ENCODE data around the gene TCP11L2. TPM values are rescaled to one million over a fixed set of nuclear protein-coding genes. Genes with fewer than 3 reads are reported as not detected.

Gene TCP11L2
- total and polyA plus RNA-seq, 2 of the 8 experiments (the other 6 are each of a cell fraction or from before 2014, with no cell fraction given), result 2.1 to 7.1 TPM

- H4K20me1 ChIP-seq (replicated peaks in 1 of 2; ENCODE audit: control insufficient read depth in 1 of 2, insufficient read depth in 2 of 2, low read length in 2 of 2), result no peaks in the 10 kb centered on the region
- no peak overlapping the region for H2BK120ac ChIP-seq (replicated peaks; ENCODE audit: low read depth, low read length)
- no peaks in the 10 kb centered on the region for H3K79me1 ChIP-seq (ENCODE audit: low read depth, low read length)
- no peak overlapping the region for H3K56ac ChIP-seq (replicated peaks; ENCODE audit: insufficient read length, low read depth, low read length)
- no peak overlapping the region for H4K5ac ChIP-seq (ENCODE audit: insufficient read length, low read depth, low read length)
- no peak overlapping the region for H2AK5ac ChIP-seq (ENCODE audit: low read depth, low read length)
- H3K27ac ChIP-seq (ENCODE audit: low read depth, low read length), result no peak overlapping the region
- H3K9me3 ChIP-seq (ENCODE audit: insufficient read depth in 2 of 2, low read depth in 1 of 2, low read length in 1 of 2), result no peaks in the 10 kb centered on the region
- H3K36me3 ChIP-seq (ENCODE audit: control insufficient read depth in 2 of 4, insufficient read depth in 4 of 4, low read length in 3 of 4), result no peaks in the 10 kb centered on the region
- H2BK5ac ChIP-seq (ENCODE audit: low read depth, low read length), result no peak overlapping the region
- no peak overlapping the region for H4K91ac ChIP-seq (replicated peaks; ENCODE audit: insufficient read length, low read length)
- FAIRE-seq (no peak), DNase-seq (ENCODE audit: low read depth in 1 of 2, low spot score in 2 of 2) (no peak)
- no peak overlapping the region for H2BK15ac ChIP-seq (ENCODE audit: low read length)
- no peak overlapping the region for H4K8ac ChIP-seq (ENCODE audit: extremely low read depth, insufficient read depth, low read length)
- H2AFZ ChIP-seq (ENCODE audit: low read length), result no peak overlapping the region
- H3K4me1 ChIP-seq (replicated peaks in 1 of 4; ENCODE audit: control insufficient read depth in 3 of 4, insufficient read depth in 4 of 4, low read length in 3 of 4), result no peaks in the 10 kb centered on the region
- H3K4me3 ChIP-seq (ENCODE audit: extremely low read depth in 1 of 4, insufficient read depth in 2 of 4, low read depth in 3 of 4, low read length in 4 of 4), result no peak overlapping the region
- H2BK20ac ChIP-seq (ENCODE audit: low read length), result no peak overlapping the region
- H3K79me2 ChIP-seq (ENCODE audit: control insufficient read depth in 1 of 2, insufficient read depth in 2 of 2, low read length in 2 of 2), result no peaks in the 10 kb centered on the region
- H3K14ac ChIP-seq (ENCODE audit: insufficient read length), result no peak overlapping the region
- H3K27me3 ChIP-seq (replicated peaks in 1 of 4; ENCODE audit: control insufficient read depth in 3 of 4, extremely low read depth in 1 of 4, insufficient read depth in 3 of 4, low read length in 3 of 4), result no peaks in the 10 kb centered on the region
- TF ChIP-seq MAX (IDR thresholded peaks at IDR 0.05) (no peak), TAF1 (IDR thresholded peaks at IDR 0.05; ENCODE audit: low read depth, low read length) (no peak), EP300 (IDR thresholded peaks at IDR 0.05; ENCODE audit: borderline replicate concordance in 1 of 2, low read depth in 2 of 2, low read length in 2 of 2) (no peak), NRF1 (IDR thresholded peaks at IDR 0.05; ENCODE audit: low read depth, low read length) (no peak)
- H3K18ac ChIP-seq (ENCODE audit: extremely low read depth, low read length), result no peak overlapping the region
- ChIA-PET POLR2A (ENCODE audit: partially characterized antibody) (no interaction called here), CTCF (ENCODE audit: partially characterized antibody) (no interaction called here)
- H3K4ac ChIP-seq (replicated peaks; ENCODE audit: insufficient read length, low read depth, low read length), result no peak overlapping the region
- no peaks in the 10 kb centered on the region for H3K23me2 ChIP-seq (ENCODE audit: low read depth, low read length)
- H2BK12ac ChIP-seq (ENCODE audit: low read depth, low read length), result no peak overlapping the region
- no peak overlapping the region for H3K9ac ChIP-seq (replicated peaks in 1 of 4; ENCODE audit: extremely low read depth in 1 of 4, low read depth in 3 of 4, low read length in 3 of 4)
- WGBS, 2 experiments (ENCODE audit: extremely low coverage in 1 of 2, insufficient coverage in 1 of 2, insufficient read length in 1 of 2, insufficient replicate concordance in 2 of 2, low coverage in 1 of 2, low lambda C conversion rate in 2 of 2, missing lambda C conversion rate in 1 of 2), result 83% methylated on average over 1 of the region's 1 CpG; no CpG with 5 or more reads in 1 of the 2 experiments
- no peak overlapping the region for H3K4me2 ChIP-seq (ENCODE audit: insufficient read depth in 1 of 2, low read depth in 2 of 2, low read length in 2 of 2)
- H3K23ac ChIP-seq (ENCODE audit: insufficient read length), result no peak overlapping the region
Observed at GRCh38 chr12:106287364-106287763, 15.2 kb upstream of the TCP11L2 start.
